ENCODE results near the gene PRDM8. TPM values are rescaled to one million over a fixed set of nuclear protein-coding genes. Genes with fewer than 3 reads are reported as not detected.

PRDM8 gene
- total RNA-seq, 1 experiment from 2014 or later: not detected

DNA sequence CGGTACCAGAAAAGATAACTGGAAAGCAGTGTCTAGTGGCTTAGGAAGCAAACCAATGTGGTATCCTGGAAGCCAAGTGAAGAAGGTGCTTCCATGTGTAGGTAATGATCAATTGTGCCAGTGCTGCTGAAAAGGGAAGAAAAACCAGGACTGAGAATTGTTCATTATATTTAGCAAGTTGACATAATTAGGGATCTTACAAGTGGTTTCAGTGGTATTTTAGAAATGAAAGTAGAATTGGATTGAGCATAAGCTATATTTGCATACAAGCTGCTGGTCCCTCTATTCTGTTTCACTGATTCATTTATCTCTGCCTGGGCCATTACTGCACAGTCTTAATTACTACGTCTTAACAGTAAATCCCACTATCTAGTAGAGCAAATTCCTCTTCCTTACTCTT lies 32.3 kb downstream of the PRDM8 start:
- no peak overlapping the region for H3K4me3 Mint-ChIP-seq
- DNase-seq (ENCODE audit: low spot score): no peak
- POLR2A ChIA-PET: no interaction called here
- H3K4me1 Mint-ChIP-seq: no peaks in the 10 kb centered on the region
- no peak for ATAC-seq
- CTCF ChIA-PET: interaction anchor here (1.9 kb wide), 1 partner anchor 14 kb away, joined by 5 read pairs; no protein-coding TSS in a partner anchor
- peaks cover 15% of the 10 kb centered on the region for H3K27me3 Mint-ChIP-seq (ENCODE audit: low read depth)
- H3K36me3 Mint-ChIP-seq: no peaks in the 10 kb centered on the region
- H3K9me3 Mint-ChIP-seq: no peaks in the 10 kb centered on the region
- TF ChIP-seq PREB (CRISPR knock-in tag; IDR thresholded peaks at IDR 0.05; ENCODE audit: borderline replicate concordance) (no peak), FOXK1 (CRISPR knock-in tag; IDR thresholded peaks at IDR 0.05) (no peak)
- no peak overlapping the region for H3K27ac Mint-ChIP-seq

DNA sequence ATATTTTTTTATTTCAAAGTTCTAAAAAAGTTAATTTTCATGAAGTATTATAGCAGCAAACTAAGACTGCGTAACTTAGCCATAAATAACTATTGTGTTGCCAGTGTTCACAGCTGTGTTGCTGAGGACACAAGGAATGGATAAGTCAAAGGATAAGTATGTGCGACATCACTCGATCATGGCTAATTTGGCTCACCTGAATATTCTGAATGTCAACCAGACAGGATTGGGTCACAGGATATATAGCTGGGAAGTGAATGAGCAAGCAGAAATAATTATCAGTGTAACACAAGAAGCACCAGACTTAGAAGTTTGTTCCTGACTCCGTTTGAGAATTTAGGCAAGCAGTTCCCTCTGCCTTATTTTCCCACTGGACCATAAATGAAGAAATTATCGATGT lies 33.9 kb downstream of the PRDM8 start:
- Mint-ChIP-seq H3K9me3 (no peaks in the 10 kb centered on the region), H3K27me3 (ENCODE audit: low read depth) (peaks cover 15% of the 10 kb centered on the region), H3K36me3 (no peaks in the 10 kb centered on the region), H3K4me1 (no peaks in the 10 kb centered on the region), H3K4me3 (no peak overlapping the region), H3K27ac (no peak overlapping the region)
- no peak for ATAC-seq
- ChIA-PET CTCF (interaction anchor here (1.0 to 2.0 kb wide), 3 partner anchors 11 to 105 kb away, joined by 3 to 6 read pairs (median 3); no protein-coding TSS in a partner anchor), POLR2A (no interaction called here)
- TF ChIP-seq, protein P1, sequence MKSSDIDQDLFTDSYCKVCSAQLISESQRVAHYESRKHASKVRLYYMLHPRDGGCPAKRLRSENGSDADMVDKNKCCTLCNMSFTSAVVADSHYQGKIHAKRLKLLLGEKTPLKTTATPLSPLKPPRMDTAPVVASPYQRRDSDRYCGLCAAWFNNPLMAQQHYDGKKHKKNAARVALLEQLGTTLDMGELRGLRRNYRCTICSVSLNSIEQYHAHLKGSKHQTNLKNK (CRISPR knock-in tag; IDR thresholded peaks at IDR 0.05): no peak
- no peak for TF ChIP-seq JAZF1 (CRISPR knock-in tag; IDR thresholded peaks at IDR 0.05)
- no peak for TF ChIP-seq STAT6 (CRISPR knock-in tag; conservative IDR thresholded peaks at IDR 0.05; ENCODE audit: low read depth)
- TF ChIP-seq, protein P2, sequence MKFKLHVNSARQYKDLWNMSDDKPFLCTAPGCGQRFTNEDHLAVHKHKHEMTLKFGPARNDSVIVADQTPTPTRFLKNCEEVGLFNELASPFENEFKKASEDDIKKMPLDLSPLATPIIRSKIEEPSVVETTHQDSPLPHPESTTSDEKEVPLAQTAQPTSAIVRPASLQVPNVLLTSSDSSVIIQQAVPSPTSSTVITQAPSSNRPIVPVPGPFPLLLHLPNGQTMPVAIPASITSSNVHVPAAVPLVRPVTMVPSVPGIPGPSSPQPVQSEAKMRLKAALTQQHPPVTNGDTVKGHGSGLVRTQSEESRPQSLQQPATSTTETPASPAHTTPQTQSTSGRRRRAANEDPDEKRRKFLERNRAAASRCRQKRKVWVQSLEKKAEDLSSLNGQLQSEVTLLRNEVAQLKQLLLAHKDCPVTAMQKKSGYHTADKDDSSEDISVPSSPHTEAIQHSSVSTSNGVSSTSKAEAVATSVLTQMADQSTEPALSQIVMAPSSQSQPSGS (CRISPR knock-in tag; IDR thresholded peaks at IDR 0.05; ENCODE audit: borderline replicate concordance, low read depth): no peak
- no peak for TF ChIP-seq CDX4 (CRISPR knock-in tag; IDR thresholded peaks at IDR 0.05; ENCODE audit: borderline replicate concordance)
- TF ChIP-seq OVOL2 (CRISPR knock-in tag; IDR thresholded peaks at IDR 0.05; ENCODE audit: borderline replicate concordance): no peak
- TF ChIP-seq HMGXB4 (CRISPR knock-in tag; IDR thresholded peaks at IDR 0.05): no peak
- DNase-seq (ENCODE audit: low spot score): no peak

DNA sequence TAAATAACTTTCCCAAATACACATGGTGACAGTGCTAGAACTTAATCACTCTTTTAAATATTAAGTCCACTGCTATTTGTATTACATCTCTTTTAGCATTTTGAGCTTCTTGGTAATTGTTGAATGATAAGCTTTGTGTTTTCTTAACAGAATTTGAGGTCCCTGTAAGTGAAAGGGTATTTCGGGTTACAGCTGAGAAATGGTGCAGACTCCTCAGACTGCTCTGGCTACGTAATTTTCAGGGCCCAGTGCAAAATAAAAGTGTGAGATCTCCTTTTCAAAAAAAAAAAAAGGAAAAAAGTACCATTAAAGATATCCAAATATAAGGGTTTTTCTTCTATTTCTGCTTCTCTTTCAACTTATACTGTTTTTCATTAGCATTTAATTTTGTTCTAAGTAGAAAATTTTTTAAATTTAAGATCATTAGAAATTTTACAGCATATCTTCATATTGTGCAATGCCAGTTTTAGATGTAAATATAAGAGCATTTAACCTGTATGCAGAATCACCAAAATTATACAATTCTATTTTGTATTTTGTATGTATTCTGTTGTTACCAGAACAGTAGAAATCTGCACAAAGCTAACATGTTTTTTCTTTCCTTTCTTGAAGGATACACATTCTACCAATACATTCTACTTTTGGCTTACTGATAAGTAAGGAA lies 35.5 kb downstream of the PRDM8 start:
- POLR2A ChIA-PET: no interaction called here
- Mint-ChIP-seq H3K4me3 (no peak overlapping the region), H3K4me1 (no peaks in the 10 kb centered on the region), H3K36me3 (no peaks in the 10 kb centered on the region), H3K27ac (no peak overlapping the region), H3K27me3 (ENCODE audit: low read depth) (peaks cover 16% of the 10 kb centered on the region), H3K9me3 (no peaks in the 10 kb centered on the region)
- CTCF ChIA-PET: interaction anchor here (0.9 kb wide), 1 partner anchor 12 kb away, joined by 4 read pairs; no protein-coding TSS in a partner anchor
- ATAC-seq: no peak
- no peak for DNase-seq (ENCODE audit: low spot score)
- no peak for TF ChIP-seq ZNF219 (CRISPR knock-in tag; IDR thresholded peaks at IDR 0.05; ENCODE audit: borderline replicate concordance)
- TF ChIP-seq, protein P1 (CRISPR knock-in tag; IDR thresholded peaks at IDR 0.05): no peak
- no peak for TF ChIP-seq FOXP1 (CRISPR knock-in tag; IDR thresholded peaks at IDR 0.05; ENCODE audit: borderline replicate concordance)
- TF ChIP-seq AR (CRISPR knock-in tag; IDR thresholded peaks at IDR 0.05): no peak
- no peak for TF ChIP-seq STAT6 (CRISPR knock-in tag; conservative IDR thresholded peaks at IDR 0.05; ENCODE audit: low read depth)
- TF ChIP-seq NFATC4 (CRISPR knock-in tag; IDR thresholded peaks at IDR 0.05): no peak
